Activated naive CD8-positive, alpha-beta T cell treated with anti-CD3 and anti-CD28 coated beads for 36 hours (primary cell): ENCODE results near the gene UTP20. TPM values are rescaled to one million over a fixed set of nuclear protein-coding genes. Genes with fewer than 3 reads are reported as not detected.
"Not testable (repeated sequence)": the region's sequence is repeated elsewhere in the genome, so short reads cannot be mapped to it uniquely, and the experiment has no call there.

Source experiments
- DNase-seq: peaks from one replicate; pipeline ENCODE4 v3.0.0; 2021
- H3K27ac Mint-ChIP-seq: one replicate; pipeline ENCODE4 v1.8.0; 2022; ENCODE audit warnings: mild to moderate bottlenecking, moderate library complexity, mixed read lengths
- H3K27me3 Mint-ChIP-seq: one replicate; pipeline ENCODE4 v1.8.0; 2022; ENCODE audit warnings: mild to moderate bottlenecking, mixed read lengths
- H3K36me3 Mint-ChIP-seq: one replicate; pipeline ENCODE4 v1.8.0; 2021; ENCODE audit warnings: mild to moderate bottlenecking, mixed read lengths
- H3K4me1 Mint-ChIP-seq: one replicate; pipeline ENCODE4 v1.8.0; 2021; ENCODE audit warnings: mixed read lengths
- H3K4me3 Mint-ChIP-seq: one replicate; pipeline ENCODE4 v1.8.0; 2022; ENCODE audit warnings: mild to moderate bottlenecking, moderate library complexity, mixed read lengths
- H3K9me3 Mint-ChIP-seq: one replicate; pipeline ENCODE4 v1.8.0; 2022; ENCODE audit warnings: mixed read lengths
- total RNA-seq, 2 experiments: library from RNA; stranded (reverse); gene quantifications; one replicate each; pipeline ENCODE4 v1.2.3, GENCODE V29; 2021

Gene UTP20
- total RNA-seq, 2 experiments from 2014 or later = 50.7 to 51.0 TPM

GRCh38 chr12:101356794-101357193 is 76.9 kb downstream of the UTP20 start:
- H3K27me3 Mint-ChIP-seq = no peaks in the 10 kb centered on the region
- peaks cover 42% of the 10 kb centered on the region for H3K36me3 Mint-ChIP-seq
- H3K27ac Mint-ChIP-seq = no peak overlapping the region
- no peaks in the 10 kb centered on the region for H3K4me1 Mint-ChIP-seq
- no peak for DNase-seq
- no peaks in the 10 kb centered on the region for H3K9me3 Mint-ChIP-seq
- H3K4me3 Mint-ChIP-seq = no peak overlapping the region

DNA sequence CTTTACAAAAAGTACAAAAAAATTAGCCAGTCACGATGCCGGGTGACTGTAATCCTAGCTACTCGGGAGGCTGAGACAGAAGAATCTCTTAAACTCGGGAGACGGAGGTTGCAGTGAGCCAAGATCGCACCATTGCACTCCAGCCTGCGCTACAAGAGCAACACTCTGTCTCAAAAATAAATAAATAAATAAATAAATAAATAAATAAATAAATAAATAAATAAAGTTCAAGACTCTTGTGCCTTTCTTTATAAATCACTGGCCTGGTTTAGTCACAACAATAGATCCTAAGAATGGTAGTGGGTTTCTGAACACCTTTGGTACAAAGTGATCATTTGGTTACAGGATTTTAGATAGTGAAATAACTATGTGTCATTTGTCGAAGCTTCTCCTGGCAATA is 81.5 kb downstream of the UTP20 start:
- Mint-ChIP-seq H3K27me3 (no peaks in the 10 kb centered on the region), H3K9me3 (no peaks in the 10 kb centered on the region), H3K36me3 (peaks cover 38% of the 10 kb centered on the region), H3K4me3 (no peak overlapping the region), H3K4me1 (no peaks in the 10 kb centered on the region), H3K27ac (no peak overlapping the region)
- no peak for DNase-seq

- H3K27ac Mint-ChIP-seq = no peak overlapping the region
- no peaks in the 10 kb centered on the region for H3K4me1 Mint-ChIP-seq
- no peak for DNase-seq
- H3K27me3 Mint-ChIP-seq = no peaks in the 10 kb centered on the region
- H3K36me3 Mint-ChIP-seq = peaks cover 29% of the 10 kb centered on the region
- no peak overlapping the region for H3K4me3 Mint-ChIP-seq
- no peaks in the 10 kb centered on the region for H3K9me3 Mint-ChIP-seq
These were observed 88.1 kb downstream of the UTP20 start for GRCh38 chr12:101368016-101368415.

DNA sequence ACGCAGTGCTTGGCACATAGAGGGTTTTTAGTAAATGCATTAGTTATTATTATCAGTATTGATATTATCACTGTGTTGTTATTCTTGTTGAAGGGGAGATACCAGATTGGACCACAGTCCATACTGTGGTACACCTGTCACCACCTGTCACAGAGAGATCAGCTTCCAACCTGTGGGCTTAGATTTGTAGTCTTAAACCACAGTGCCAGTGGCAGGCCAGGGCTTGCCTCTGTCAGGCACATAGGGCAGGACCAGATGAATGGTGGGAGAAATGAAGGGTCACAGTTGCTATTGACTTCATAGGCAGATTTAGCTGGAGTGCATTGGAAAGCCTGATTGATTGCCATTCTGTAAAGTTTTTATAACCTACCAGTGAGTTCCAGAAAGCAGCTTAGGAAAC is 92.5 kb downstream of the UTP20 start:
- Mint-ChIP-seq H3K4me1 (no peaks in the 10 kb centered on the region), H3K4me3 (no peak overlapping the region), H3K27me3 (no peaks in the 10 kb centered on the region), H3K9me3 (no peaks in the 10 kb centered on the region), H3K27ac (no peak overlapping the region), H3K36me3 (peaks cover 33% of the 10 kb centered on the region)
- DNase-seq = no peak

- no peak for DNase-seq
- no peaks in the 10 kb centered on the region for H3K27me3 Mint-ChIP-seq
- H3K27ac Mint-ChIP-seq = peak overlapping the region; percentile 1
- H3K4me3 Mint-ChIP-seq = no peak overlapping the region
- H3K4me1 Mint-ChIP-seq = no peaks in the 10 kb centered on the region
- H3K36me3 Mint-ChIP-seq = peaks cover 40% of the 10 kb centered on the region
- no peaks in the 10 kb centered on the region for H3K9me3 Mint-ChIP-seq
These were observed 95.7 kb downstream of the UTP20 start for GRCh38 chr12:101375573-101375972.

- H3K4me1 Mint-ChIP-seq = no peaks in the 10 kb centered on the region
- H3K27me3 Mint-ChIP-seq = no peaks in the 10 kb centered on the region
- H3K9me3 Mint-ChIP-seq = no peaks in the 10 kb centered on the region
- DNase-seq = no peak
- peaks cover 38% of the 10 kb centered on the region for H3K36me3 Mint-ChIP-seq
- no peak overlapping the region for H3K4me3 Mint-ChIP-seq
- no peak overlapping the region for H3K27ac Mint-ChIP-seq
These were observed 99.2 kb downstream of the UTP20 start for GRCh38 chr12:101379149-101379548.

DNA sequence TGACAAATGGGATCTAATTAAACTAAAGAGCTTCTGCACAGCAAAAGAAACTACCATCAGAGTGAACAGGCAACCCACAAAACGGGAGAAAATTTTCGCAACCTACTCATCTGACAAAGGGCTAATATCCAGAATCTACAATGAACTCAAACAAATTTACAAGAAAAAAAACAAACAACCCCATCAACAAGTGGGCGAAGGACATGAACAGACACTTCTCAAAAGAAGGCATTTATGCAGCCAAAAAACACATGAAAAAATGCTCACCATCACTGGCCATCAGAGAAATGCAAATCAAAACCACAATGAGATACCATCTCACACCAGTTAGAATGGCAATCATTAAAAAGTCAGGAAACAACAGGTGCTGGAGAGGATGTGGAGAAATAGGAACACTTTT is 111.3 kb downstream of the UTP20 start:
- H3K27ac Mint-ChIP-seq, H3K4me3 Mint-ChIP-seq, H3K27me3 Mint-ChIP-seq, H3K4me1 Mint-ChIP-seq, DNase-seq, H3K9me3 Mint-ChIP-seq: not testable (repeated sequence)
- H3K36me3 Mint-ChIP-seq = peaks cover 54% of the 10 kb centered on the region

DNA sequence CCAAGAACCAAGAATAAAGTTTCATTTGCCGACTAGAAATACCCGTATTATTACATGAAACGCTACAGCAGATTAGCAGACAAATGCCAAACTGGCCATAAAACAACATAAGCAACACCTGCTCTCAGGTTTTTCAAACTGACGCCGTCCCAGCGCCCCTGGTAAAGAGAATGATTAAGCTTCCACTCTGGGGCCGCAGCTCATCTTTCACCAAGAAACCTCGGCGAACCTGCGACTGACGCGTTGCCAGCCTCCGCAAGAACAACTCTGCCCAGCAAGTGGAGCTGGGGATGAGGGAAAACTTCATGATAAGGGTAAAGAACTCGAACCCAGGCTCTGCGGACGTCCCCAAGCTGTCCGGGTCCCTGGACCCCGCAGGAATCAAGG is 127.1 kb downstream of the UTP20 start:
- DNase-seq = no peak
- H3K4me1 Mint-ChIP-seq = peaks cover 12% of the 10 kb centered on the region
- H3K27ac Mint-ChIP-seq = peak overlapping the region; percentile 99
- H3K27me3 Mint-ChIP-seq = no peaks in the 10 kb centered on the region
- H3K36me3 Mint-ChIP-seq = peaks cover 4% of the 10 kb centered on the region
- H3K9me3 Mint-ChIP-seq = no peaks in the 10 kb centered on the region
- peak overlapping the region; percentile 99 for H3K4me3 Mint-ChIP-seq

GRCh38 chr12:101407436-101408345 is 127.8 kb downstream of the UTP20 start, which contains the start of gene ARL1:
TSS of gene ARL1 (minus strand) at chr12:101407772. CDS start at chr12:101407645, 127 bp downstream.
- Mint-ChIP-seq H3K36me3 (peaks cover 4% of the 10 kb centered on the region), H3K27me3 (no peaks in the 10 kb centered on the region), H3K27ac (peak within 1 kb of the TSS; percentile 99), H3K4me3 (peak within 1 kb of the TSS; percentile 99), H3K4me1 (peaks cover 12% of the 10 kb centered on the region), H3K9me3 (no peaks in the 10 kb centered on the region)
- peak; percentile 86 for DNase-seq

GRCh38 chr12:101410169-101410568 is 130.3 kb downstream of the UTP20 start:
- H3K27me3 Mint-ChIP-seq, DNase-seq, H3K4me3 Mint-ChIP-seq, H3K9me3 Mint-ChIP-seq, H3K27ac Mint-ChIP-seq, H3K36me3 Mint-ChIP-seq: not testable (repeated sequence)
- H3K4me1 Mint-ChIP-seq = peaks cover 12% of the 10 kb centered on the region

GRCh38 chr12:101414533-101415119 is 134.7 kb downstream of the UTP20 start:
- DNase-seq = no peak
- no peak overlapping the region for H3K4me3 Mint-ChIP-seq
- no peak overlapping the region for H3K27ac Mint-ChIP-seq
- H3K4me1 Mint-ChIP-seq = no peaks in the 10 kb centered on the region
- no peaks in the 10 kb centered on the region for H3K27me3 Mint-ChIP-seq
- H3K9me3 Mint-ChIP-seq = no peaks in the 10 kb centered on the region
- no peaks in the 10 kb centered on the region for H3K36me3 Mint-ChIP-seq

DNA sequence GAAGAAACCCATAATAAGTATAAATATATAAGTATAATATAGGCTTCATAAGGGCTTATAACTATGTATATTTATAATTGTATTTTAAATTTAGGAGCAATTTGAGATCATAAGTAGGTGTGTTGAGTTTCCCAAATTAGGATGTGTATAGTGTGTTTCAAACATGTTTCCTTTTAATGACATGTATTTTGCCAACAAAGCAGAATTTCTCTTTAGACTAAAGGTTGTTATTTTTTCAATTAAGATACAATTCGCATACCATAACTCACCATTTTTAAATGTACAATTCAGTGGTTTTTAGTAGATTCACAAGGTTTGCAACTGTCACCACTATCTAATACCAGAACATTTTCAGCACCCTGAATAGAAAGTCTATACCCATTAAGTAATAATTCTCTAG is 135.3 kb downstream of the UTP20 start:
- no peak overlapping the region for H3K4me3 Mint-ChIP-seq
- H3K4me1 Mint-ChIP-seq = no peaks in the 10 kb centered on the region
- DNase-seq = no peak
- no peak overlapping the region for H3K27ac Mint-ChIP-seq
- no peaks in the 10 kb centered on the region for H3K9me3 Mint-ChIP-seq
- no peaks in the 10 kb centered on the region for H3K27me3 Mint-ChIP-seq
- H3K36me3 Mint-ChIP-seq = no peaks in the 10 kb centered on the region

DNA sequence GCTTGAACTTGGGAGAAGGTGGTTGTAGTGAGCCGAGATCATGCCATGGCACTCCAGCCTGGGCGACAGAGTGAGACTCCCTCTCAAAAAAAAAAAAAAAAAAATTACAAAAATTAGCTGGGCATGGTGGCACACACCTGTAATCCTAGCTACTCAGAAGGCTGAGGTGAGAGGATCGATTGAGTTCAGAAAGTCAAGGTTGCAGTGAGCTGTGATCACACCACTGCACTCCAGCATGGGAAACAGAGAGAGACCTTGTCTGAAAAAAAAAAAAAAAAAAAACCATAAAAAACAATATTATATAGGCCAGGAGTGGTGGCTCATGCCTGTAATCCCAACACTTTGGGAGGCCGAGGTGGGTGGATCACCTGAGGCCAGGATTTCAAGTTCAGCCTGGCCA is 142.2 kb downstream of the UTP20 start:
- not testable (repeated sequence) for H3K4me3 Mint-ChIP-seq, H3K36me3 Mint-ChIP-seq, H3K27me3 Mint-ChIP-seq, H3K9me3 Mint-ChIP-seq, H3K4me1 Mint-ChIP-seq, H3K27ac Mint-ChIP-seq, DNase-seq

DNA sequence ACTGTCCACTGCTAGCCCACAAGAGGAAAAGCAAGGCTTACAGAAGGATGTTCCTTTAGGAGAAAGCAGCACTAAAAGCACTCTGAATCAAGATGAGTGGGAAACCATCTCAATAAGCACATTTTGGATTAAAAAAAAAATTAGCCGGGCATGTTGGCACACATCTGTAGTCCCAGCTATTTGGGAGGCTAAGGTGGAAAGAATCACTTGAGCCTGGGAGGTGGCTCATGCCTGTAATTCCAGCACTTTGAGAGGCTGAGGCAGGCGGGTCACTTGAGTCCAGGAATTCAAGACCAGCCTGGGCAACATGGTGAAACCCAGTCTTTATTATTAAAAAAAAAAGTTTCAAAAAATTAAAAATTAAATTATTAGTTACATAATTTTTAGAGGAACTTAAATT is 144.7 kb downstream of the UTP20 start:
- H3K4me1 Mint-ChIP-seq = no peaks in the 10 kb centered on the region
- no peak for DNase-seq
- no peak overlapping the region for H3K27ac Mint-ChIP-seq
- no peaks in the 10 kb centered on the region for H3K36me3 Mint-ChIP-seq
- H3K4me3 Mint-ChIP-seq = no peak overlapping the region
- H3K9me3 Mint-ChIP-seq = no peaks in the 10 kb centered on the region
- no peaks in the 10 kb centered on the region for H3K27me3 Mint-ChIP-seq

DNA sequence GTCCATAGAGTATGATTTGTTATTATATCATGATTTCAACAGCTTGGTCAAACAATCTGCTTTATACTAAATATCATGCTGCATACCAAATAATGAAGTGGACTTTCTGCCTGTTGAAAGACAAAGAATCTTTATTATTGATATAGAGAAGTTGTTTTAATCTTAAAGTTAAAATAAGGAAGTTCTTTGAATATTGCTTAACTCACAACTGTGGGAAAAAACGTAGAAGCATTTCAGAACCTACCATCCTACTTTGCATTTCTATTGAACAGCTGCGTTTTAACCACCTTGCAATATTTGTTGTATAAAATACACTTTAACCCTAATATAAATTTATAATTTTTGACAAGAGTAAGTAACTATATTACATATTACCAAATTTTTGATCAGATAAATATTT is 150.6 kb downstream of the UTP20 start:
- H3K27ac Mint-ChIP-seq = no peak overlapping the region
- no peaks in the 10 kb centered on the region for H3K27me3 Mint-ChIP-seq
- no peaks in the 10 kb centered on the region for H3K9me3 Mint-ChIP-seq
- no peak for DNase-seq
- H3K4me1 Mint-ChIP-seq = no peaks in the 10 kb centered on the region
- no peaks in the 10 kb centered on the region for H3K36me3 Mint-ChIP-seq
- H3K4me3 Mint-ChIP-seq = no peak overlapping the region

- no peak for DNase-seq
- Mint-ChIP-seq H3K36me3 (no peaks in the 10 kb centered on the region), H3K4me1 (no peaks in the 10 kb centered on the region), H3K4me3 (no peak overlapping the region), H3K27me3 (peaks cover 4% of the 10 kb centered on the region), H3K9me3 (no peaks in the 10 kb centered on the region), H3K27ac (no peak overlapping the region)
These were observed 156.2 kb downstream of the UTP20 start for GRCh38 chr12:101436136-101436535.
